Measurements from ENCODE around the gene MAGOH. TPM values are rescaled to one million over a fixed set of nuclear protein-coding genes. Genes with fewer than 3 reads are reported as not detected.

Gene MAGOH
- total and polyA plus RNA-seq, 9 of the 15 experiments (the other 6 are each of a cell fraction or from before 2014, with no cell fraction given) = 102 to 342 (median 135) TPM

DNA sequence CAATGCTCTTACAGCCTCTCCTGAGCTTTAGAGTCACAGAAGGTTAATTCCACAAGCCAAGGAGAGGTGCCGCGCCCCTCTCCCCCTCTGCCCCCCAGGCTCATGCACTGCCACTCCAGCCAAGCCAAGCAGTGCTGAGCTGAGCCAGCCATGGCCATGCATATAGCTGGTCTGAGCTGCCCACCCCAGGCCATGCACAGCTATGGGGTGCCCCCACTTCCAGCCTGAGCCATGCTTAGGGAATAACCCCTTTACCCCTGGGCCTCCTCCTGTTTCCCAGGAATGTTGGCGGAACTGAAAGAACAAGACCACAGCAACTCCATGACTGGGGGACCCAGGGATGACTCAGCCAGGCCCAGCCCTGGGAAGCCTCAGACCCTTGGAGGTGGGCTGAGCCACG lies 34.0 kb upstream of the MAGOH start:
- Histone ChIP-seq H3K79me2 (ENCODE audit: control insufficient read depth, insufficient read depth, low read length) (no peaks in the 10 kb centered on the region), H3K4me2 (ENCODE audit: insufficient read depth, low read length) (no peak overlapping the region), H3K36me3 (ENCODE audit: control insufficient read depth, insufficient read depth, low read length) (peaks cover 91% of the 10 kb centered on the region; the same call in 2 of the 3 replicates), H3K9me3 (replicated peaks; ENCODE audit: control insufficient read depth, insufficient read depth, low read depth, low read length) (no peaks in the 10 kb centered on the region), H2AFZ (ENCODE audit: low read depth, low read length) (no peak overlapping the region), H3K9me1 (ENCODE audit: control insufficient read depth, insufficient read depth, low read length) (peaks cover 3% of the 10 kb centered on the region), H3K9ac (ENCODE audit: insufficient read depth in 1 of 2, low read depth in 2 of 2, low read length in 2 of 2) (peak overlapping the region in 1 of 2 experiments; percentile 14; a peak in 1 of 4 replicates), H3K27me3 (ENCODE audit: control insufficient read depth in 2 of 2, insufficient read depth in 2 of 2, low read length in 2 of 2) (no peaks in the 10 kb centered on the region), H3K4me3 (no peak overlapping the region), H3K27ac (ENCODE audit: extremely low read depth, low read depth, low read length) (no peak overlapping the region), H4K20me1 (replicated peaks; ENCODE audit: control insufficient read depth, insufficient read depth, low read length) (peaks cover 6% of the 10 kb centered on the region; the same call in 1 of the 2 replicates), H3K4me1 (replicated peaks in 1 of 2; ENCODE audit: control insufficient read depth in 2 of 2, insufficient read depth in 2 of 2, low read length in 2 of 2) (peaks cover 6% of the 10 kb centered on the region in 2 experiments; a peak in 2 of 5 replicates)
- ChIA-PET POLR2A (interaction anchor here (0.5 to 1.2 kb wide), 3 partner anchors 22 to 119 kb away, joined by 3 to 4 read pairs (median 3); no protein-coding TSS in a partner anchor), CTCF (ENCODE audit: low intra/inter-chr PET ratio) (no interaction called here)
- FAIRE-seq (no peak), ATAC-seq (no peak), DNase-seq (ENCODE audit: extremely low read depth in 1 of 4, low spot score in 3 of 4) (no peak)
- in situ Hi-C loops (cut with MboI) (no loop called here), intact Hi-C loops (cut with micrococcal nuclease) (no loop called here)
- no peak for TF ChIP-seq ZMIZ1 (IDR thresholded peaks at IDR 0.05; ENCODE audit: low read depth in 2 of 2, low read length in 2 of 2)
- TF ChIP-seq SMARCC2 (IDR thresholded peaks at IDR 0.05; ENCODE audit: low read depth) = no peak
- TF ChIP-seq, protein P1, sequence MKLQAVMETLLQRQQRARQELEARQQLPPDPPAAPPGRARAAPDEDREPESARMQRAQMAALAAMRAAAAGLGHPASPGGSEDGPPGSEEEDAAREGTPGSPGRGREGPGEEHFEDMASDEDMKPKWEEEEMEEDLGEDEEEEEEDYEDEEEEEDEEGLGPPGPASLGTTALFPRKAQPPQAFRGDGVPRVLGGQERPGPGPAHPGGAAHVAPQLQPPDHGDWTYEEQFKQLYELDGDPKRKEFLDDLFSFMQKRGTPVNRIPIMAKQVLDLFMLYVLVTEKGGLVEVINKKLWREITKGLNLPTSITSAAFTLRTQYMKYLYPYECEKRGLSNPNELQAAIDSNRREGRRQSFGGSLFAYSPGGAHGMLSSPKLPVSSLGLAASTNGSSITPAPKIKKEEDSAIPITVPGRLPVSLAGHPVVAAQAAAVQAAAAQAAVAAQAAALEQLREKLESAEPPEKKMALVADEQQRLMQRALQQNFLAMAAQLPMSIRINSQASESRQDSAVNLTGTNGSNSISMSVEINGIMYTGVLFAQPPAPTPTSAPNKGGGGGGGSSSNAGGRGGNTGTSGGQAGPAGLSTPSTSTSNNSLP (IDR thresholded peaks at IDR 0.05; ENCODE audit: borderline replicate concordance, low read depth, low read length) = no peak
- TF ChIP-seq, protein P2, sequence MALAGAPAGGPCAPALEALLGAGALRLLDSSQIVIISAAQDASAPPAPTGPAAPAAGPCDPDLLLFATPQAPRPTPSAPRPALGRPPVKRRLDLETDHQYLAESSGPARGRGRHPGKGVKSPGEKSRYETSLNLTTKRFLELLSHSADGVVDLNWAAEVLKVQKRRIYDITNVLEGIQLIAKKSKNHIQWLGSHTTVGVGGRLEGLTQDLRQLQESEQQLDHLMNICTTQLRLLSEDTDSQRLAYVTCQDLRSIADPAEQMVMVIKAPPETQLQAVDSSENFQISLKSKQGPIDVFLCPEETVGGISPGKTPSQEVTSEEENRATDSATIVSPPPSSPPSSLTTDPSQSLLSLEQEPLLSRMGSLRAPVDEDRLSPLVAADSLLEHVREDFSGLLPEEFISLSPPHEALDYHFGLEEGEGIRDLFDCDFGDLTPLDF (CRISPR knock-in tag; IDR thresholded peaks at IDR 0.05) = no peak
- no peak for TF ChIP-seq NCOA2 (IDR thresholded peaks at IDR 0.05; ENCODE audit: partially characterized antibody in 2 of 2)
- TF ChIP-seq, protein P3, sequence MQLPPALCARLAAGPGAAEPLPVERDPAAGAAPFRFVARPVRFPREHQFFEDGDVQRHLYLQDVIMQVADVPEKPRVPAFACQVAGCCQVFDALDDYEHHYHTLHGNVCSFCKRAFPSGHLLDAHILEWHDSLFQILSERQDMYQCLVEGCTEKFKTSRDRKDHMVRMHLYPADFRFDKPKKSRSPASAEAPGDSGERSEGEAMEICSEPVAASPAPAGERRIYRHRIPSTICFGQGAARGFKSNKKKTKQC (CRISPR knock-in tag; IDR thresholded peaks at IDR 0.05) = 0 out of 2 replicates have a peak, but pooled peaks have one; percentile 35
- WGBS (ENCODE audit: insufficient coverage, low coverage, missing lambda C conversion rate) = 90% methylated on average over 4 of the region's 4 CpGs
- BruUV-seq (replicated peaks) = no TSS peak

All from K562 (cell line).